ENCODE results near the gene FAM3B.

FAM3B gene

DNA sequence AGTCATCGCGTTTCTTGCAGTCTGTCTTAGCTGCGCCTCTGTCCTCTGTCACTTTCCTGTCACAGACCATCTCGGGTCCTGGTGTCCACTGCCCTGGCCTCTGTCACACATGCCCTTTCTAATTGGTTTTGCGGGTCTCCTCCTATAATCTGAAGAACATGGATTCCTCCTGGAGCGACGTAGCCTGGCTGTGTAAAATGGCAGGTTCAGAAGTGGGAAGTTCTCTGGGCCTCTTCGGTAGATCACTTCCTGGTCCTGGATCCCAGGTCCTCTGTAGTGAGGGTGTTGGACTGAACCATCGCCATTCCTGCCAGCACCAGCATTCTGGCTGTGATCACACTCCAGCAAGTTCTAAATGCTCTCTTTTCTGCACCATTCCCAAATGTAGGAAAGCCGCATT is 857 bp downstream of the FAM3B start:
- no peak for DNase-seq

DNA sequence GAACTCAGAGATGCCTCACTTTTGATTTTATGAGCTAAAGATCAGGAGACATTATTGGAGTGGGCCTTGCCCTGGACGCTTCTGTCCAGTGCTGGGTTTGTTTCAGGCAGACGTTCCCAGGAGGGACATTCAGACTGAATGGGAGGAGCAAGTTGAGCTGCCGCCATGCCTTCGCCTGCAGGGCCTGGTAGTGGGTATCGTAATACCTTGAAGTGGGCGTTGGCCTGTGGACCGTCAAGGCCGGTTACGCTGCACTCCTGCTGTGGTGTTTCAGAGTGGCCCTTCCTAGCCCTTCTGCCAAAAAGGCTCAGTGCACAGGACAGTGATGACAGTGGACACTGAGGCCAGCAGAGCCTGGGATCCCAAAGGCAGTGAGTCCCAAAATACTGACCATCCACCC is 1.6 kb downstream of the FAM3B start:
- no peak for DNase-seq

DNA sequence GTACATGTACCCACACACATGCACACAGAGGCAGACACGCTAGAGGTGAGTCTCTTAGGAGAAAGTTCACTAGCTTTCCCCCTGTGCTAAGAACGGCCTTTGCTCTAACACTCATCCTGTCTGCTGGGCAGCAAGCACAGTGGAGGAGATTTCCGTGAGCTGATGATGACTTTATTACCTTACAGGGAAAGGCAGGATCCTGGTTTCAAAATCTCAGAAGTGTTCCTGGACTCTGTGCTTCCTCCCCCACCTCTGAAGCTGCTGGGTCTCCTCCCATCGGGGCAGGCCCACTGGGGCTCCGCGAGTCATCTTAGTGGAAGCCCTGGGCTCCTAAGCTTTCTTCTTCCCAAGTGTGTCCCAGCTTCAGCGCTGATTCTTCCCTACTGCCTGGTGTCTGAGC is 2.7 kb downstream of the FAM3B start:
- no peak for DNase-seq

DNA sequence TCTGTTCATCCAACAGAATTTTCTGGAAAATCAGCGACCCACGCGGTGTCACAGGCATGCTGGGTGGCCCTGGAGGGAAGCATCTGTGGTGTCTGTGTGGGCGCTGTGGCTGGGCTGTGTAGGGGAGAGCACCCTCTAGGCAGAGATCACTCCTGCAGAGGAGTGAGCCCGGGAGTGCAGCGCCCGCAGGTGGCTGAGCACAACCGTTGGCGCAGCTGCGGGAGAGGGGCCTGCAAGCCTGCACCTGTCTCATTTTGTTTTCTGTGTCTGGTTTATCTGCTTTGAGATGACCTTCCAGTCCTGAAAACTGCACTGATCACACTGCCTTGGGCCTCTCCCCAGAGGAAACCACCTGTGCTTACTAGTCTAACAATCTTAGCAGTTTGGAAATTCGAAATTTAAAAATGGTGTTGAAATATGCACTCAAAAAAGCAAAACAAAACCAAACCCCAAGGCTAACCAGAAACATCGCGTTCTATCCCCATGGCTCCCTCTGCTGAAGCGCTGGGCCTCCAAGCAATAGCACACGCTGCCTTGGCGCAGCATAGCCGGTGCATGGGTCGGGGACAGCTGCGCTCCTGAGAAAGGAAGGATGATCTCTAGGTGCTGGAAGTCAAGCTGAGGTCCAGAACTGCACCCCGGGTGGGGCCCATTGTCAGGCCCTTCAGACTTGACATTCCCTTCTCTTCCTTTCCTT is 4.8 kb downstream of the FAM3B start:
- no peak for DNase-seq

DNA sequence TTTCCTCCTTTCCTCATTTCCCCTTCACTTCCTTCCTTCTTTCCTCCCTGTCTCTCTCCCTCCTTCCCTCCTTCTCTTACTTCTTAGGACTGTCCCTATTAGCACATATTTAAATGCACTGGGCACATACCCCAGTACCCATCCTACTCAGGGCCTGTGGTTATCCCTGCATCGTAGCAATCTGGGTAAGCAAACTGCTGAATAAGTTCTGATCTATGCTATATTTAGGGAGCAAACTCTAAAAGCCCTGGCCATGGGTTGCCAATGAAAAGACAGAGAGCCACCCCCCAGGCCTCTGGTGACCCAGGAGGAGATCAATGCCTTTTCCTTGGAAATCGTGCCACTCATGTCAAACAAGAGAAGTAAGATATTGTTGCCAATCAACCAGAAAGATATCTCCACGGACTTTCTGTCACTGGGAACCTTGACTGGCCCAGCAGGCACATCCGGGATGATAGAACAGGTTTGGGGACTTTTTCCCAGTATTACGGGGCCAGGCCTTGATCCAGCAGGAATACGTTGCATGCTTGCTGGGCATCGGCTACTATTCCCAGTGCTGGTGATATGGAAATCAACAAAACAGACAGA is 5.4 kb downstream of the FAM3B start:
- DNase-seq: no peak

DNA sequence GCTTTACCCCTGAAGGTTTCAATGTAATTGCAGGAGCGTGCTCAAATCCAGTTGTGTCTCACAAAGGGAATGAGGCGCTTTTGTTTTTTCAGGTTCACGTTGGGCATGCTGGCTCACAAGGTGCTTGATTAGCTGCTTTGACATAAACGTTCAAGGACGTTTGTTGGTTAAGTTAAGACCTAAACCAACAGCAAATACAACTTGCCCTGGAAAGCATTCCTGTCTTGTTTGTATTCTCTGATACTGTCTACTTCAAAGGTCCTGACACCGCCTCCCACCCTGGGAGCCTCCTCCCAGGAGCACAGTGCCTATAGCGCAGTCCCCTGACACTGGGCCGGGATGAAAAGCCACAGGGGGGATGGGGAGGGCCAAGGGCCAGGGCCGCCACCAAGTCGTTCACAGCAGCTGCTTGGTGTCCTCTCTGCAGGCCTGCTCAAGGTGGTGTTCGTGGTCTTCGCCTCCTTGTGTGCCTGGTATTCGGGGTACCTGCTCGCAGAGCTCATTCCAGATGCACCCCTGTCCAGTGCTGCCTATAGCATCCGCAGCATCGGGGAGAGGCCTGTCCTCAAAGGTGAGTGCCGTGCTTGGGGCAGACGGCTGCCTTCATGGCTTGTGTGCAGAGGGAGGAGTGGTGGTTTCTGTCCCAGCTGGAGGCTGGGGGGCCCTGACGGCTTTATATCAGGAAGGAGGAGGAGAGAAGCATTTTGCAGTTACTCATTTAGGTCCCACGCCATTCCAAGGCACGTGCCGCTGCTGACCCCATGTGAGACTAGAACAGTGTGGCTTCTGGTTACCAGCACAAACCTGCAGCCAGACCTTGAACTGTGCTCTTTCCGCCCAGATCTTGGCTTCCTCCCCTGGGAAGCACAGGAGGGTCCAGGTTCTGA is 6.1 kb downstream of the FAM3B start:
- DNase-seq: no peak

DNA sequence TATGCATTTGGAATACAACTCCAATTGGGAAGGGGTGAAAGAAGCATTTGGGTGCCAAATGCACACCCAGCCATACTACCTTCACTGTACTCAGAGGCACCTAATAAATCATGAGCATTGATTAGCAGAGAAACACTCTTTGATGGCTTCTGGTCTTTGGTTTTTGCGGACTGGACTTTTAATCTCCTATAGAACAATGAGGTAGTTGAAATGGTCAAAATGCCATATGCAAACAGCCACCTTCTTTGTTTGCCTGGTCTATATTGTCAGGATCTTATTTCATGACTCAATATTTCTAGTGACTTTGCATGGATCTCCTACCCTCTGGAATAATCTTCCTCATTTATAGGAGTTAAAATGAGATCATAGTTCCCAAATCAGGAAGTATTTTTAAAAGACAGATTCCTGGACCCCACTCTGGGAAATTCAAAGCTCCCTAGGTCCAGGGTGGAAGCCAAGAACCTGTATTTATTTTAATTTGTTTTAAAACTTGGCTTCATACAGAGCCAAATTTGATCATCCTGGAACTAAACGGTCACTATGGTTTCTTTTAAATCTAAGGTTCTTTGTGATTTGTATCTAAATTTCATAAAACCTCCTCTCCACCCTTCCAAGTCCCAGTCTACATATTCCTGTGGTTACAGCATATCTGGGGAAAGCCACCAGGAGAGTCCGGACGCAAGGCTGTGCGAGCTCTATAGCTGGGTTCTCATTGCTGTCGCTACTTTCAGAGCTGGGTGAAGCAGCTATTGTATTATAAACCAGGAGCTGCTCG is 8.7 kb downstream of the FAM3B start:
- no peak for DNase-seq

DNA sequence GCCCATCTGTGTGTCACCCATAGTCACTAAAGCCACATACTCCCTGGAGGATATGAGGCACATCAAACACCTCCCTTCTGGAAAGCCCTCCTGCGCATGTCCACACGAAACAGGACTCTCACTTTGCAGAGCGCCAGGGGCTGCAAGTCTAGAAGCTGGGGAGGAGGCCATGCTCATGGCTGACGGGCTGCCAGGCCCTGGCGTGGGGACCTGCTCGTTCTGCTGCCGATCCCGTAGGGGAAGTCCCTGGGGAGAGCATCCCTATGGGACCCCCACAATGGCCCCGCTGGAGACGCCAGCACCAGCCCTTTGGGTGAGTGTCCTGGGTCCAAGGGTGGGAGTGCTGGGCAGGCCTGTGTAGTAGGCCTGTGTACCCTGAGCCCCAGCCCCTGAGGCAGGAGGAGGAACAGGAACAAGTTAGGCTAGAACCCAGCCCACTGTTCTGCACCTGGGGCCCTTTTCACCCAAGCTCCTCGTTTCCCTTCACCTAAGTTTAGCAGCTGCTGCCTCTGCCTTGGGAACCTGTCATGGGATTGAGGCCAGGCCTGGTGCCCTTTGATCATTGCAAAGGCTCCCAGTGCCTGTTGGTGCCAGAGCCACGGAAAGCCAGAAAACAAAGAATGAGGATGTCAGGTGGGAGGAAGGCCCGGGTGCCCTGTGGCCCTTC is 9.9 kb downstream of the FAM3B start:
- DNase-seq: no peak

DNA sequence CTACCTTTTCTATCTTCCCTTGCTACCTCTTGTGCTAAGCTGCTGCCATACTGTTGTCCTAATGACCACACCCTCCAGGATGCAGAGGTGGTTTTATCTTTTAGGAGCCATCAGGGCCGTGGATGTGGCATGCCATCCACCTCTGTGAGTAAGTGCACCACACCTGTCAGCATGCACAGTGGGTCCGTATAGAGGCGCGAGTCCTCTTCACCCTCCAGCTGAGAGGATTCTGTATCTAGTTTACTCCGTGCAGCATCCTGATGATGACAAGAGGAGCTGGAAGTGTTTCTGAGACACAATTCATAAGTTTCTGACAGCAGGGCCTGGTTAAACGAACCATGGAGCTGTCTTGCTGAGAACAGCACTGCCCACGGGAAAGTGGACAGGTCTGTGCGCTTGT is 11.2 kb downstream of the FAM3B start:
- no peak for DNase-seq

DNA sequence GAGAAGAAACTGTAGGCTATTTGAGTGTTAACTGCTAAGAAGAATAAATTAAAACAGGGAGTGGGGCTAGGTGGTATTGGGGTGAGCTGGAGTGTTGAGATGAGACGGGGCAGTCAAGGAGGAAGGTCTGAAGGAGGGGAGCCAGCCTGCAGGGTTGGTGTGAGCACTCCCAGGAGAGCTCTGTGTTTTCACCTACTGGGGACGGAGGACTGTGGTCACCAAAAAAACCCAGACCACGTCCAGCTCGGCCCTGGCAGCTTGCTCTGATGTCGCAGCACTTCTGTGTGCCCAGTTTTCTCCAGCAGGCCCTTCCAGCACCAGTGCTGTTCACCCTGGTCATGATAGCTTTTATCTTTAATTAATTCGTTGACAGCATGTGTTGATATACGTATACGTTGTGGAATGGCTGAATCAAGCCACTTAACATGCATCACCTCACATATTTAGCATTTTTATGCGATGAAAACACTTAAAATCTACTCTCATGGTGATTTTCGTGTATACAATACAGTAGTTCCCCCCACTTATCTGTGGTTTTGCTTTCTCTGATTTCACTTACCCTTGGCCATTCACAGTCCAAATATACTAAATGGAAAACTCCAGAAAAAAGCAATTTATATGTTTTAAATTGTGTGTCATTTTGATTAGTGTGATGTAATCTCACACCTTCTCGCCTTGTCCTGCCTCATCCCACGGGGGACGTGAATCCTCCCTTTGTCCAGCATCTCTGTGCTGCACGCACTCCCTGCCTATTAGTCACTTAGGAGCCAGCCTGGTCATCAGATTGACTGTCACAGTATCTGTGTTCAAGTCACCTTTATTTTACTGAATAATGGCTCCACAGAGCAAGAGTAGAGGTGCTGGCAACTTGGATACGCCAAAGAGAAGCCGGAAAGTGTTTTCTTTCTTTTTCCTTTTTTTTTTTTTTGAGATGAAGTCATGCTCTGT is 12.3 kb downstream of the FAM3B start:
- no peak for DNase-seq

DNA sequence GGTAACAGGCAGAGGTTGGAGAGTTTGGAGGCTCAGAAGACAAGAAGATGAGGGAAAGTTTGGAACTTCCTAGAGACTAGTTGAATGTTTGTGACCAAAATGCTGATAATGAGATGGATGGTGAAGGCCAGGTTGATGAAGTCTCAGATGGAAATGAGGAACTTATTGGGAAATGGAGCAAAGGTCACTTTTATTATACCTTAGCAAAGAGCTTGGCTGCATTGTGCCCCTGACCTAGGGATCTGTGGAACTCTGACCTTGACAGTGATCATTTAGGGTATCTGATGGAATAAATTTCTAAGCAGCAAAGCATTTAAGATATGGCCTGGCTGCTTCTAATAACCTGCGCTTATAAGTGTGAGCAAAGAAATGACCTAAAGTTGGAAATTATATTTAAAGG is 17.2 kb downstream of the FAM3B start:
- DNase-seq: no peak

DNA sequence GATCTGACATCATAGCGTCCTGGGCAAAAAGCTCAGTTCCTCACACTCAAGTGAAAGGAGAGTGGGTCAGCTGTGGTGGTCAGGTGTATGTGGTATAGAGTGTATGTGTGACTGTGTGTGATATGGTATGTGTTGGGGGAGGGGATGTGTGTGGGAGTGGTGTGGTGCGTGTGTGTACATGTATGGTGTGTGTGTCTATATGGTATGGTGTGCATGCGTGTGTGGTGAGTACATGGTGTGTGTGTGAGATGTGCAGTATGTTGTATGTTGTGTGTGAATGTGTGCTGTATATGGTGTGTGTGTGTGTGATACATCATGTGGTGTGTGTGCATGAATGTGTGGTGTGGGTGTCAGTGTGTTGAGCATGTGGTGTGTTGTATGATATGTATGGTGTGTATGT is 20.9 kb downstream of the FAM3B start:
- no peak for DNase-seq

DNA sequence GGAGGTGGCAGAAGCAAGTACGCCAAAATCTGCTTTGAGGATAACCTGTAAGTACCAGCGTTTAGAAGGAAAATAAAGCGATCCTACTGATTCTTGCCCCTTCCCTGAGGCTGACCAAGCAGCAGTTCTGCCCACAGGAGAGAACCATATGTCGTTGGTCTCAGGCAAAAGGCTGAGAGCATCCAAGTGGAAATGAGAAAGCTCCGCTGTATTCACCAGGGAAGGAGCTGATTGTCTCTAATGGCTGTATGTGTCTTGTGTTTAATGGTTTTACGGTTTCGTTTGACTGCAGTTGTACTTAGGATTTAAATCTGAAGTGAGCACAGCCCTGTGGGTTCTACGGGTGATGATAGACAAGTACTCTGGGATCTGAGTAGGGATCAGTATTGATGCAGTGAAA is 21.9 kb downstream of the FAM3B start:
- DNase-seq: no peak

DNA sequence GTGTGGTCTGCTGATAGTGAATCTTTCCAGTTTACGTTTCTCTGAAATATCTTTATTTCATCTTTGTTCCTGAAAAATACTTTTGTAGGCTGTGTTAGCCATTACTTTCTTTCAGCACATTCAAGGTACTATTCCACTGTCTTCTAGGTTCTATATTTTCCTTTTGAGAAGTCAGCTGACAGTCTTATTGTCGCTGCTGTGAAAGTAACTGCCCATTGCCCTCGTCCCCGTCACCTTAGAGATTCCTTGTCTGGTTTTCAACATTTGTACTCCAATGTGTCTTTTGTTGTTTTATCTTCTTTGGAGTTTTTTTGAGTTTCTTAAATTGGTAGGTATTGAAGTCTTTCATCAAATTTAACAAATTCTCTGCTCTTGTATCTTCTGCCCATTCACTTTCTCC is 25.4 kb downstream of the FAM3B start:
- DNase-seq: no peak

DNA sequence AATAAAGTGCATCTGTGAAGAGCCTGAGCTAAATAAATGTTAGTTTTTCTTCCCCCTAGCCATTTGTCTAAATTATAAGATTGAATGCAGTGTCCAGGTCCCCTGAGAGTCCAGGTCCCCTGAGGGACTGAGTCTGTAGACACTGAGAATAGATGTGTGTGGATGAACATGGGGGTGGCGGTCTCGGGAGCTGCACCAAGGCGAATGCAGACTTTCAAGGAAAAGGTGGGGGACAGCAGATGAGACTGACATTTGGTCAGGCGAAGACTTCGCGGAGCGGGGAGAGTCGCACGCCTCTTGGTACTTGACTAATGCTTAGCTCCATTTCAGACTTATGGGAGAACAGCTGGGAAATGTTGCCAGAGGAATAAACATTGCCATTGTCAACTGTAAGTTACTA is 27.5 kb downstream of the FAM3B start:
- no peak for DNase-seq

DNA sequence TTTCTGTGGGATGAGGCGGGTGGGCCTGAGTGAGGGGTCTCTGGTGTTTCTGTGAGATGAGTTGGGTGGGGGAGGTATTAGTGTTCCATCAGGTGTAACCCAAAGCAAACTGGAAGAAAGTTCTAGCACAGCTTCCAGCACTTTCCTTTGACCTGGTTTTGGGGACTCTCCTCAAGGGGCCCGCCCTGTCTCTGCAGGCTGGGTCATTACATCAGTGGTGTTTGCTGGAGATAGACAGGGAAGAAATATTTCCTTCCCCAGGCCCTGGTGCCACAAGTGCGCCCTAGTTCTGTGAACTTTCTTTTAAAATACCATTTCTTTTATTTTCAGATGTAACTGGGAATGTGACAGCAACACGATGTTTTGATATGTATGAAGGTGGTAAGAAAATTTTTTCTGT is 28.8 kb downstream of the FAM3B start:
- no peak for DNase-seq

DNA sequence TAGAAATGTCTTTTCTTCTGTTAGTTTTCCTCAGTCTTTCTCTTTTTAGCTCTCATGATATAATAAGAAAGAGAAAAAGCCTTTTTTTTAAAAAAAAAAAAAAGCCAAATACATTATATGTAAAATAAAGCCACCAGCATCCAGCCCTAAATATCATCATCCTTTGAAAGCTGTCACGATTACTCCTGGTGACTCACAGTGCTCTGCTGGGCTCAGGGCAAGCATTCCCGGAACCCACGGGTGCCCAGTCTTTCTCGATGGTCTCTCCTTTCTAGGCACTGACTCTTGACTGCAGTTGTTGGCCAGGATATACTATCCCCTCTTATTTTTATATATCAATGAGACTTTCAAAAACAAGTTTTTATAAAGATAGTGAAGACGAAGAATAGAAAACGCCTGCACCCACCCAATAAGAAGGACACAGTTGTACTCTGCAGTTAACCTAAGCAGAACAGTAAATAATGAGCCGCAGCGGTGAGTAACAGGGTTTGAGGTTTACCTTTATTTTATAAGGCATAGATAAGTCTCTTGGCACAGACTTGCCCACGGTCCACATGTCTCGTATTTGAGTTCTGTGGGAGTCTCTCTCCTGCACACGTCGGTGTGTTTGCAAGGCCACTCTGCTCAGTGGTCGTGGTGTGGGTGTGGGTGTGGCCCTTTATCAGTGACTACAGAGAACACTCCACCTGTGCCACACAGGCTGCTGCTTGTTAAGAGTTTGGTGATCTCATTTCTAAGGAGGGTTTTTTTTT is 29.5 kb downstream of the FAM3B start:
- DNase-seq: no peak

DNA sequence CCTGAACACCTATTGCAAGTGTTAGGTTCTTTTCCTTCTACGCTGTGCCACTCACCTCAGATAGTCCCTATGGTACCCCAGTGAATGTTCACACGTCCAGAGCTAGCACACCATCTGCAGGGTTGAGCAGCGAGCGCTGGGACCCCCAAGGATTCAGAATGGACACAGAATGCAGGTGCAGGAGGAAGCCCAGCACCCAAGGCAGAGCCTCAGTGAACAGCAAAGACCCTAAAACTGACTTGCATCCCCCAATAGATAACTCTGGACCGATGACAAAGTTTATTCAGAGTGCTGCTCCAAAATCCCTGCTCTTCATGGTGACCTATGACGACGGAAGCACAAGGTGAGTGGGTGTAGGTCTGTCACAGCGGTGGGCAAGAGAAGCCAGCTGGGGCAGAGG is 30.2 kb downstream of the FAM3B start:
- no peak for DNase-seq

DNA sequence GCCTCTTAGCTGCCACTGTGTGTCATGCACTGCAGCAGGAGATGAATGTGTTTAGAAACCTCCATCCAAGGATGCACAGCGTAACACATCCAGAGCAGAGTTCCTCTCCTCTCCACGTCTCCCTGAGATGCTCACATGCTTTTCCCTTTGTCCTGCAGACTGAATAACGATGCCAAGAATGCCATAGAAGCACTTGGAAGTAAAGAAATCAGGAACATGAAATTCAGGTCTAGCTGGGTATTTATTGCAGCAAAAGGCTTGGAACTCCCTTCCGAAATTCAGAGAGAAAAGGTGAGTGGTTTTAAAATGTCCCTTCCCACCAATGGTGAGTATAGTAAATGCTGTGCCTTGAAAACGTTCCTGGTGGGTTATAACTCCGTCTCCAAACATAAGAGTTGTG is 31.8 kb downstream of the FAM3B start:
- DNase-seq: no peak

DNA sequence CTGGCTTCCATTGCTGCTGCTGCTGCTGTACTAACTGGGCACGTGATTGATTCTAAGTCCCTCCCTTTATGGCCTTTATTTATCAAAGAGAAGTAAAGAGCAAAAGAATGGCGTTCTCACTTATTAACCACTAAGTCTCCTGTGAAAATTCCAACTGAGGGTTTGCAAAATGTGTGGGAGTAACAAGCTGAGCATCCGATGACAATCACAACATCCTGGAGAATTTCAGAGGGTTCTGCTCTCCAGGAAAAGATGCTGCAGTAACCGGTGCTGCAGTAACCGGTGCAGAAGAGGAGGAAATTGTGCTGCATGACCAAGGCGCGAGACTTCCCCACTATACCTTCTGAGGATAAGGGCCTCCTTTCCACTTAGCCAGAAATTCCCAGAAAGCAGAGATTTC is 32.5 kb downstream of the FAM3B start:
- DNase-seq: no peak

Data from right kidney (tissue), 1 donor.